ENCODE measurements around the gene TMEM115. TPM values are rescaled to one million over a fixed set of nuclear protein-coding genes. Genes with fewer than 3 reads are reported as not detected.

Gene TMEM115
- total and polyA plus RNA-seq, 9 of the 15 experiments (the other 6 are each of a cell fraction or from before 2014, with no cell fraction given) = 1.6 to 26.9 (median 14.1) TPM

GRCh38 chr3:50337175-50337861, 22.0 kb downstream of the TMEM115 start (continued):
- TF ChIP-seq PBX2 (CRISPR knock-in tag; IDR thresholded peaks at IDR 0.05; ENCODE audit: low read depth) = no peak
- no peak for TF ChIP-seq PBX2 (tag; conservative IDR thresholded peaks at IDR 0.05; ENCODE audit: low read depth)
- peak; percentile 82 for TF ChIP-seq L3MBTL2 (IDR thresholded peaks at IDR 0.05)
- TF ChIP-seq ZBTB2 (IDR thresholded peaks at IDR 0.05) = 0 out of 2 replicates have a peak, but pooled peaks have one; percentile 74
- peak; percentile 74 to 89 for TF ChIP-seq E2F6 (IDR thresholded peaks at IDR 0.05; ENCODE audit: borderline replicate concordance in 1 of 2, extremely low read depth in 1 of 2, insufficient read depth in 1 of 2, insufficient read length in 1 of 2, low read depth in 1 of 2, low read length in 1 of 2, poor library complexity in 1 of 2, severe bottlenecking in 1 of 2)
- TF ChIP-seq SNRNP70 (optimal IDR thresholded peaks at IDR 0.05; ENCODE audit: low read depth, low read length) = no peak
- no peak for TF ChIP-seq ADNP (tag; IDR thresholded peaks at IDR 0.05)
- peak; percentile 68; the same call in 1 of the 2 replicates for TF ChIP-seq TFAP4 (CRISPR knock-in tag; IDR thresholded peaks at IDR 0.05; ENCODE audit: borderline replicate concordance)
- TF ChIP-seq HINFP (tag; conservative IDR thresholded peaks at IDR 0.05; ENCODE audit: low read depth) = 0 out of 2 replicates have a peak, but pooled peaks have one; percentile 37
- TF ChIP-seq POLR2B (IDR thresholded peaks at IDR 0.05; ENCODE audit: low read depth, partially characterized antibody) = peak; percentile 72
- peak; percentile 88 for TF ChIP-seq GMEB1 (CRISPR knock-in tag; IDR thresholded peaks at IDR 0.05)
- TF ChIP-seq GABPB2 (CRISPR knock-in tag; conservative IDR thresholded peaks at IDR 0.05) = no peak
- TF ChIP-seq ZBTB5 (IDR thresholded peaks at IDR 0.05) = 0 out of 2 replicates have a peak, but pooled peaks have one; percentile 16
